ENCODE data around the gene STYK1.

DNA sequence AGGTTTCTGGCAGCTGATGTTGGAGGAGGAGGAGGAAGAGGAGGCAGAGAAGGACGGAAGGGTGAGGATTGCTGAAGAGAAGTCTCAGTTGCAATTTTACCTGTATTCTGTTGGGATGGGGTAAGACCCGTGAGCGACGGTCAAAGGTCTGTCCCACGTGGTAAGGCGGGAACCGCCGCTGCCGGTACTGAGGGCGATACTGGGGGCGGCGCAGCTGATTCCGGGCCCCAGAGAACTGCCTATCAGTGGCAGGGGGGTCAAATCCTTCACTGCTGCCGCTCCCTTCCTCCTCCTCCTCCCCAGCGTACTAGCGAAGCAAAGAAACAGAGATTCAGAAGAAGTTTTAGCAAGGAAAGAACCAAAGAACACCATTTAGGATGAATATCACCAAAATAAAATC is 36.0 kb upstream of the STYK1 start:
- TF ChIP-seq, protein P1, sequence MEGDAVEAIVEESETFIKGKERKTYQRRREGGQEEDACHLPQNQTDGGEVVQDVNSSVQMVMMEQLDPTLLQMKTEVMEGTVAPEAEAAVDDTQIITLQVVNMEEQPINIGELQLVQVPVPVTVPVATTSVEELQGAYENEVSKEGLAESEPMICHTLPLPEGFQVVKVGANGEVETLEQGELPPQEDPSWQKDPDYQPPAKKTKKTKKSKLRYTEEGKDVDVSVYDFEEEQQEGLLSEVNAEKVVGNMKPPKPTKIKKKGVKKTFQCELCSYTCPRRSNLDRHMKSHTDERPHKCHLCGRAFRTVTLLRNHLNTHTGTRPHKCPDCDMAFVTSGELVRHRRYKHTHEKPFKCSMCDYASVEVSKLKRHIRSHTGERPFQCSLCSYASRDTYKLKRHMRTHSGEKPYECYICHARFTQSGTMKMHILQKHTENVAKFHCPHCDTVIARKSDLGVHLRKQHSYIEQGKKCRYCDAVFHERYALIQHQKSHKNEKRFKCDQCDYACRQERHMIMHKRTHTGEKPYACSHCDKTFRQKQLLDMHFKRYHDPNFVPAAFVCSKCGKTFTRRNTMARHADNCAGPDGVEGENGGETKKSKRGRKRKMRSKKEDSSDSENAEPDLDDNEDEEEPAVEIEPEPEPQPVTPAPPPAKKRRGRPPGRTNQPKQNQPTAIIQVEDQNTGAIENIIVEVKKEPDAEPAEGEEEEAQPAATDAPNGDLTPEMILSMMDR (conservative IDR thresholded peaks at IDR 0.05 in 1 of 2, IDR thresholded peaks at IDR 0.05 in 1 of 2; ENCODE audit: low read depth in 1 of 2, low read length in 2 of 2): no peak
- no peak for TF ChIP-seq EZH2 (IDR thresholded peaks at IDR 0.05; ENCODE audit: low read length, missing control alignments)

Measured in fibroblast of lung (primary cell).